GM19351 (cell line): ENCODE data around the gene MORF4L2.
"Not testable (repeated sequence)": the region's sequence is repeated elsewhere in the genome, so short reads cannot be mapped to it uniquely, and the experiment has no call there.

Experiments
- ATAC-seq: cut with Tn5 transposase; IDR thresholded peaks from one replicate; pipeline ENCODE4 v1.9.1; 2021; ENCODE audit warnings: mild to moderate bottlenecking, moderate library complexity; ENCODE audit not compliant: unreplicated experiment

Gene MORF4L2

GRCh38 chrX:103681443-103681842 is 5.1 kb downstream of the MORF4L2 start:
- no peak for ATAC-seq

GRCh38 chrX:103678199-103678993 is 8.1 kb downstream of the MORF4L2 start:
- no peak for ATAC-seq

- no peak for ATAC-seq
Observed at GRCh38 chrX:103674531-103675454, 11.7 kb downstream of the MORF4L2 start.

GRCh38 chrX:103669745-103670144 is 16.8 kb downstream of the MORF4L2 start:
- no peak for ATAC-seq

GRCh38 chrX:103666202-103667107 is 20.0 kb downstream of the MORF4L2 start:
- ATAC-seq, result no peak

- ATAC-seq, result no peak
Observed at GRCh38 chrX:103663981-103664762, 22.3 kb downstream of the MORF4L2 start.

- ATAC-seq, result not testable (repeated sequence)
Observed at GRCh38 chrX:103659460-103659859, 27.0 kb downstream of the MORF4L2 start.

GRCh38 chrX:103658681-103659433 is 27.6 kb downstream of the MORF4L2 start:
- ATAC-seq, result no peak

- not testable (repeated sequence) for ATAC-seq
Observed at GRCh38 chrX:103657066-103657465, 29.4 kb downstream of the MORF4L2 start.

- ATAC-seq, result no peak
Observed at GRCh38 chrX:103656617-103657016, 29.9 kb downstream of the MORF4L2 start.

- not testable (repeated sequence) for ATAC-seq
Observed at GRCh38 chrX:103655230-103656000, 31.1 kb downstream of the MORF4L2 start.

GRCh38 chrX:103651151-103651773 is 35.2 kb downstream of the MORF4L2 start:
- no peak for ATAC-seq

GRCh38 chrX:103647630-103648029 is 38.9 kb downstream of the MORF4L2 start:
- no peak for ATAC-seq

GRCh38 chrX:103644125-103644524 is 42.4 kb downstream of the MORF4L2 start:
- no peak for ATAC-seq

GRCh38 chrX:103640401-103641155 is 45.9 kb downstream of the MORF4L2 start:
- no peak for ATAC-seq

GRCh38 chrX:103638479-103639346 is 47.8 kb downstream of the MORF4L2 start:
- not testable (repeated sequence) for ATAC-seq
